ENCODE measurements around the gene TMEM40. TPM values are rescaled to one million over a fixed set of nuclear protein-coding genes. Genes with fewer than 3 reads are reported as not detected.
"Not testable (repeated sequence)": the region's sequence is repeated elsewhere in the genome, so short reads cannot be mapped to it uniquely, and the experiment has no call there.

The TMEM40 gene, protein sequence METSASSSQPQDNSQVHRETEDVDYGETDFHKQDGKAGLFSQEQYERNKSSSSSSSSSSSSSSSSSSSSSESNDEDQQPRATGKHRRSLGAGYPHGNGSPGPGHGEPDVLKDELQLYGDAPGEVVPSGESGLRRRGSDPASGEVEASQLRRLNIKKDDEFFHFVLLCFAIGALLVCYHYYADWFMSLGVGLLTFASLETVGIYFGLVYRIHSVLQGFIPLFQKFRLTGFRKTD
- total RNA-seq, result 0.10 and 3.3 TPM in 2 replicates

DNA sequence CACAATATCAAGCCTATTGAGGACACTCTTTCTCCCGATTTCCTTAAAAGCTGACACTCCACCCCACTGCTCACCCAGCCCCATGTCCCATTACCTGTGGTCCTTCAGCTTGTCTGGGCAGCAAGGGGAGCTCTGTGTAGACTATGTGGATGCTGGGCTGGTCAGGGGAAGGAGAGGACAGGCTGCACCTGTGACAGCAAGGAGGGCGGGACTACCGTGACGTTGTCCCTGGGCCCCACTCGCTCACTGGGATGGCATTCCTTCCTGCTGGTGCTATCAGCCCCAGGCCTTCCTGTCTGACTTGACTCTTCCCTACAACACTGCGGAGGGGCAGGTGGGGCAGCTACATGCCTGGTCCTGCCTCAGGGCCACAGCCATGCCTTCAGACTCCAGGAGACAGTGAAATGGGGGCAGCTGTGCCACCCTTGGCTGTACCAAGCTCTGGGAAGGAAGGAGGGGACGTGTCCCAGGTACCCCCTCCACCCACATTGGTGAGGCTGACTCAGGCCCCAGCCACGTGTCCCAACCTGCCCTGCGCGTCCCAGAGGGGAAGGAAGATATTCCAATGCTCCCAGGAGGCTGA, at the start of gene TMEM40:
TMEM40 (minus strand) TSS at position 163 of the 583 bp plus-strand sequence. CDS start 9,427 bp downstream, outside the sequence.
- DNase-seq (ENCODE audit: low read depth), result peak; percentile 19

DNA sequence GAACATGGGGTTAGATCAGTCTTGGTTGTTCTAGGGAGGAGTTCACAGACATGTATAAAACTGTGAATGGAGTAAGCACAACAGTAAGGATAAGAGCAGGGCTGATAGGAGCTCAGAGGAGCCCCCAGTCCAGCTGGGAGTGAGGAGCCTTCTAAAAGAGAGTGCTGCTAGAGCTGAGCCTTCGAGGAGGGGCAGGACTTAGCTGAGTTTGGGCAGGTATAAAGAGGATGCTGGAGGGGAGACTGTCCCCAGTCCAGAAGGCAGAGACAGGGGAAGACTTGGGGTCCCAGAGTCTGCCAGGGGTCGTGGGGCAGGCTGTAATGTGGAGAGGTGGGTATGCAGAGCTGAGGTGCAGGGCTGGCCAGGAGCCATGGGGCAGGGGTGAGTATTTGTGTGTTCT, 49.5 kb upstream of the TMEM40 start:
- DNase-seq (ENCODE audit: low read depth), result no peak

DNA sequence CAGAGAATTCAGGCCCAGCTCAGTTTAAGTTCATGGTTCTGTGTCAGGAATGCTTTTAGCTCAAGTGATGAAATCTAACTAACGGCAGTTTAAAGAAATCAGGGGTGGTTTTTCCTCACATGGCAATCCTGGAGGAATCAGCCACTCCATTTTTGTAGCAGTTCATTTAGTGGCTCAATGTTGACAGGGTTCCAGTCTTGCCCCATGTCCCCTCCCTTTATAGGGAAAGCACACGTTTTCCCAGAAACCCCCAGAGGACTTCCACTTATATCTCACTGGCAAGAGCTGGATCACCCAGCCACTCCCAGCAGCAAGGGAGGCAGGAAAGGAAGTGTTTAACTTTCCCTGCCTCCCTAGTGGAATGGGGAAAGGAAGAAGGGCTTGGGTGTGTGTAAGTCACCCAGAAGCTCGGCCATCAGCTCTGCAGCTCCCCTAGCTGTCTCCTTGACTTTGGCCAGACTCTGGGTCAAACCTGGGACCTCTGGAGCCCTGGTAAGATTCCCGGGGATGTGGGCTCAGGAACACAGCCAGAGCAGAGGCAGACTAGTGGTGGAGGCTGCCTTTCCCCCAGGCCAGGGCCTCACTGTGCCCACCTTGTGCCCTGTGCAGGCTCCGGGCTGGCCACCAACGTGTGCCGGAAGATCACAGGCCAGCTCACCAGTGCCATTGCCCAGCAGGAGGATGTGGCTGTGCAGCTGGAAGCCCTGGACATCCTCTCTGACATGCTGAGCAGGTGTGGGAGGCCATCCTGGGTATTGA, 48.7 kb upstream of the TMEM40 start:
- no peak for DNase-seq (ENCODE audit: low read depth)

DNA sequence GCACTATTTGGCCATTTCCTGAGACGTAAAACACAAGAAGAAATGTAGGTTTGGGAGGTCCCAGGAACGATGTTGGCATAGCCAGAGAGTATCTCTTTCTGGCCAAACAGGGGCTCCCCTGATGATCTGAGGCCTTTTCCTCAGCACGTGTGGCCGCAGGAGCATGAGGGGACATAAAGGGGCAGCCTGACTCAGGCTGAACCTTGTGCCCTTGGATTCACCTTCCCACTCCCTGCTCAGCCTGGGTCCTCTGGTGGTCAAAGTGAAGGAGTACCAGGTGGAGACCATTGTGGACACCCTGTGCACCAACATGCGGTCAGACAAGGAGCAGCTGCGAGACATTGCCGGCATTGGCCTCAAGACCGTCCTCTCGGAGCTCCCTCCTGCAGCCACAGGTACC, 48.0 kb upstream of the TMEM40 start:
- DNase-seq (ENCODE audit: low read depth), result no peak

DNA sequence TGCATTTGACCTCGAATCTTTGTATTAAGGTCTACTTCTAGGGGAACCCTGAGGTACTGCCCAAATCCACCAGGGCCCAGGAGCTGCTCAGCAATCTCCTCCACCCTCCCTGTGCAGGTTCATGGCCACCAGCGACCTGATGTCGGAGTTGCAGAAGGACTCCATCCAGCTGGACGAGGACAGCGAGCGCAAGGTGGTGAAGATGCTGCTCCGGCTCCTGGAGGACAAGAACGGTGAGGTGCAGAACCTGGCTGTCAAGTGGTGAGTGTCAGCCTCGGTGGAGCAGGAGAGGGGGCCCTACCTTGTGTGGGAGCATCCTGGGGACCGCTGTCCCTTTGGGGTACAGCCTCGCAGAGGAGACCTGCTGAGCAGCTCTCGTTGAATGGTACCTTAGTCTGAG, 44.3 kb upstream of the TMEM40 start:
- no peak for DNase-seq (ENCODE audit: low read depth)

DNA sequence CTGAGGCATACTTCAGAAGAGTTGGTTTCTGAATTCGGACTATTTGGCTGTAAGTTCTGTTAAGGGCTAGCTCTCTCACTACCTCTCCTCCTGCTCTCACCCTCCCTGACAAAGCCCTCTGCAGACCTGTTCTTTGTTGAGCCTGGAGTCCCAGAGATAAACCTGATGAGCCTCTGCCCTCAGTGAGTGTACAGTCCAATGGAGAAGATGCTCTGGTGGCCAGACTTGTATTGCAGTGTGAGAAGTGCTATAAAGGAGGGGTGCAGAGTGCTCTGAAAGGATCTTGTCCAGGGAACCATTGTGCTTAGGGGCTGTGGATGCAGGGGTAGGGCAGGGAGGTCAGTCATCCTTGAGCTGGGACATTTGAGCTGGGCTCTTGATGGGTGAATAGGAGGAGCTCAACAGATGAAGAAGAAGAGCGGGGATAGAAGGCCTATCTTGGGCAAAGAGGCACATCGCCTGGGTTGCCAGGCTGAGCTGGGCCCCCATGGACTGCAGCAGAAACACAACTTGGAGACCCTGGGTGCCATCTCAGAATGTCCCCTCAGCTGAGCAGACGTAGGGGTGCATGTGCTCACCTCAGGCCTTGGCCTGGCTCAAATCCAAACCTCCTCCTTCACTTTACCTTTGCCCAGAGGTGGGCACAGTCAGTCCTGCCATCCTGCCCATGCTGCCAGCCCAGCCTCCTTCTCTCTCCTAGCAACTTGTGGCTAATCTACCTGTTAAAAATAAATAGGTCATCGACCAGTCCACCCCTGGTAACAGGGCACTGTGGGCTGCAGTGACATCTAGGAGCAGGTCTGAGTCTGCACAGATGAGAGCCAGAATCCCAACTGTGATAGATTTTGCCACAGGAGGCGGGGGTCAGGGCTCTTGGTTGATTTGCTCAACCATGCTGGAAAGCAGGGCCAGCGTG, 40.7 kb upstream of the TMEM40 start:
- DNase-seq (ENCODE audit: low read depth), result no peak

DNA sequence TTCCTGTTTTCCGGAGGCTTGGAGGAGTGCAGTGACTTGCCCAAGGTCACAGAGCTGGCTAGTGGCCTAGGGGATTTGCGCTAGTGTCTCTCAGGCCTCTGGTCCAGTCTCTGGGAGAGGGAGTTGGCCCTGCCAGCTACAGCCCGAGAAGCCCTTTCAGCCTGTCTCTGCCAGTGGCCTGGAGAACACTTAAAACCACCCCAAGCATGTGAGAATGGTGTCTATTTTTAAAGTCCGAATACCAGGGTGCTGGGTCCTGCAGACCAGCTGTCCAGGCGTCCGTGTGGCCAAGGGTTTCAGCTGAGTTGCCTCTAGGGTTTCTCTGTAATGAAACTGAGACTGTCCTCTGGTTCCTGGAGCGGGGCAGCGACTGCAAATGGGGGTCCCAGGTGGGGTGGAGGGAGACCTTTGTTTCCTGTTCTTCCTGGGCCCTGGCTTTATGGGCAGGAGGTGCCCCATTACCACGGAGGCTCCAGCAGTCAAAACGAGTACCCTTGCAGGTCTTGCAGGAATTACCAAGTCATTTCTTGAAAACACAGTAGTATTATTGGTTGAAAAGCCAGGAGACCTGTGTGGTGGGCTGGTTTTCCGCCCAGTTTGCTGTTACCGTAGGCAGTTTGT, 39.6 kb upstream of the TMEM40 start:
- no peak for DNase-seq (ENCODE audit: low read depth)

DNA sequence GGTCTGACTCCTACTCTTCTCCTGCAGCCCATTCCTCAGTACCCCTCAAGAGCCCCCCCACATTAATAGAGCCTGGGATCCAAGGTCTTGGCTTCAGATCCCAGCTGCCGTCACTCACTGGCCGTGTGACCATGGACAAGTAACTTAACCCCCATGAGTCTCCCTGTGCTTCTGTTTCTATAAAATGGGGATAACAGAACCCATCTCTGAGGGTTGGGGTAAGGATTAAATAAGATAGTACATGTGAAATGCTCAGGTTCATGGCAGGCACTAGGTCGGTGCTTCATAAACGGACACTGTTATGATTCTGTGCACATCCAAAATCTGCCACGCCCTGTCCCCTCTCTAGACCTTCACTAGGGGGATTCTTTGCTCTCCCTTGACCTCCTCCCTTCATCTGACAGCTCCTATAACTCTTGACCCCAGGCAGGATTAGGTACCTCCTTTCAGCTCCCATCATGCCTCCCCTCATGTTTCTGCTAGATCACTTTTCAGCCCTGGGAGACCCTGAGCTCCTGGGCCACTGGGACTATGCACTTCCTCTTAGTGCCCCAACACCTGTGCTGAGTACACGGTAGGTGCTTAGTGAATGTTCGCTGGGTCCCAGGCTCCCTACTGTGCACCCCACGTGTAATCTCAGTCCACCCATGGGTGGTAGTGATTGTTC, 39.0 kb upstream of the TMEM40 start:
- DNase-seq (ENCODE audit: low read depth), result no peak

DNA sequence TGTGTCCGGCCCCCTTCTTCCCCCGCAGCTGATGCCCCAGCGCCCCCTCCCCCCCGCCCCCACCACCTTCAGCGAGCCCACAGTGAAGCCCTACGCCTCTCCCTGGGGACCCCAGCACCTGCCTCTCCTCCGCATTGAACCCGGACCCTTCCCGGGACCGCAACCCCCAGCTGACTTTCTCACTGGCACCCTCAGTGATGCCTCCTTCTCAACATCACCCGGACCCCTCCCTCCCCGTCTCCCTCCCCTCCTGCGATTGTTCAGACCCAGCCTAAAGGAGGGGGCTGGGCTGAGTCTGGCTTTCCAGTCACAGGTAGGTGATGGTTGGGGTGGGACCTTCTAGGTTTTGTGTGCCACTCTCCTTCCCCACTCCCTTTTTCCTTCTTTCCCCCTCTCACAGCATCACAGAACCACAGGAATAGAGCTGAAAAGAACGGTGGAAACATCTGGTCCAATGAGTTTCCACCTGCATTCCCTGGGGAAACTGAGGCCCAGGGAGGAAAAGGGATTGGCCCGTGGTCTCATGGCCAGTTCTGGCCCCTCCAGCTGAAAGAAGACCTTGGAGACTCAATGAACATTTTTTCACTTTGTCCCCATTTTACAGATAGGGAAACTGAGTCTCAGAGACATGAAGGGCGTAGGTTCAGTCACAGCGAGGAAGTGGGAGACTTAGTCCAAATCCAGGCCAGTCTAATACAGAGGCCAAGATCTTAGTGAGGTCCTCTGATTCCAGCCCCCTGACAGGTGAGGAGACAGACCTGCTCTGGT, 38.2 kb upstream of the TMEM40 start:
- no peak for DNase-seq (ENCODE audit: low read depth)

DNA sequence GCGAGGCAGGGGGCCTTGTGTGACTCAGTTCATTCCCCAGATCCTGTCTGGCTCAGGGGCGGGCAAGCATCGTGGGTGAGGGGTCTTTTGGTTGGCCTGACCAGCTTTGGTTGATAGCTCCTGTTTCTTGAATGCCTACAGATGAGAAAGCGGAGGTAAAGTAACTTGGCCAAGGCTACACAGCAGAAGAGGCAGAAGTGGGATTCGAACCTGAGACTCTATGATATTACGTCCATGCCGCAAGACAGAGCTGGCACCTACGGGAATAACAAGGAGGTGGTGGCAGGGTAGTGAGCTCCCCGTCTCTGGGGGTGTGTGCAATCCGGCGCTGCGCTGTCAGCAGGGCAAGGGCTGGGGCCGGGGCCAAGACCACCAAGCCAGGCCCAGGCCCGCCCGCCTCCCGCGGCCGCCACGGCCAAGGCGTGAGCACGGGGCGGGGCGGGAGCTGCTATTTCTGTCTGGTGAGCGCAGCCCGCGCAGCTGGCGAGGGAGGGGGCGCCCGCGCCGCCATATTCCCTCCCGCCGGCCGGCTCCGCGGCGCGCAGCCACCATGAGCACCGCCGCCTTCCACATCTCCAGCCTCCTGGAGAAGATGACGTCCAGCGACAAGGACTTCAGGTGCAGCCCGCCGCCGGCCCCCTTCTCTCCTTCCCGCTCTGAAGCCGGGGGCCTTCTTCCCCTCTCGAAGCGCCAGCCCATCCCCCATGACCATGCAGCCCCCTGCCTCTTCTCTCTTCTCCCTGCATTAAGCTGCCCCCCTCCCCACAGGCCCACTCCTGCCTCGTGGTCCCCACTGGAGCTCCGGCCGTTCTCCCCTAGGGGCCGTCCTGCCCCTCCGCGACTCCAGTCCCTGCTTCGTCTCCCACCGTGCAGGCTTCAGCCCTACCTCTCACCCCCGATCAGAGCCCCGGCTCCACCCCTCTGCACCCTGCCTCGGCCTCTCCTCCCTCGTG, 37.4 kb upstream of the TMEM40 start, which contains the start of gene CAND2:
CAND2 (plus strand) TSS at position 510 of the 953 bp plus-strand sequence; CDS start at position 551, 41 bp downstream.
- DNase-seq (ENCODE audit: low read depth), result no peak

DNA sequence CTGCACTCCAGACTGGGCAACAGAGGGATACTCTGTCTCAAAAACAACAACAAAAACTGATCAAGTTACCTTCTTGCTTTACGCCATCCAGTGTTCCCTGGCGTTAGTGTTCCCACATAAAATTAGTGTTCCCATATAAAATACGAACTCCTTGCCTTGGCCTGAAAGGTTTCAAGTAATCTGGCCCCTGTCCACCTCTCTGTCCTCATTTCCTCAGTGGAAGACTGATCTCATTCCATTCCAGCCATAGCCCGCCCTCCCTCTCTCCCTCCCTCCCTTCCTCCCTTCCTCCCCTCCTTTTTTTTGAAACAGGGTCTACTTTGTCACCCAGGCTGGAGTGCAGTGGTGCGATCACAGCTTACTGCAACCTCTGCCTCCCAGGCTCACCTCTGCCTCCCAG, 34.6 kb upstream of the TMEM40 start:
- DNase-seq (ENCODE audit: low read depth), result no peak

DNA sequence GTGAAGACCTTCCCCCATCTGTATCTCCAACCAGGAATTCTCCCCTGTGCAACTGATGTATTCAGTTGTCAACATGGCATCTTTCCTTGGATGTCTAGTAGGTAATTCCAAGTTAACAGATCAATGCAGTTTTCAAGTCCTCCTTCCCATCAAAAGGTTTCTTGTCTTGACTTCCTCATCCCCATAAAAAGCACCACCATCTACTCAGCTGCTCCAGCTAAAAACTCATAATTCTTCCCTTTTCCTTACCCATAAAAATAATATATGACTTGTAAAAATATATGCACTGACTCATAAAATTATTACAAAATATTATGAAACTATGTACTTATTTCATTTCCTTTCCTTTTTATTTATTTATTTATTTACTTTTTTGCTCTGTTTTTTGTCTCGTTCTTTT, 32.4 kb upstream of the TMEM40 start:
- DNase-seq (ENCODE audit: low read depth), result no peak

DNA sequence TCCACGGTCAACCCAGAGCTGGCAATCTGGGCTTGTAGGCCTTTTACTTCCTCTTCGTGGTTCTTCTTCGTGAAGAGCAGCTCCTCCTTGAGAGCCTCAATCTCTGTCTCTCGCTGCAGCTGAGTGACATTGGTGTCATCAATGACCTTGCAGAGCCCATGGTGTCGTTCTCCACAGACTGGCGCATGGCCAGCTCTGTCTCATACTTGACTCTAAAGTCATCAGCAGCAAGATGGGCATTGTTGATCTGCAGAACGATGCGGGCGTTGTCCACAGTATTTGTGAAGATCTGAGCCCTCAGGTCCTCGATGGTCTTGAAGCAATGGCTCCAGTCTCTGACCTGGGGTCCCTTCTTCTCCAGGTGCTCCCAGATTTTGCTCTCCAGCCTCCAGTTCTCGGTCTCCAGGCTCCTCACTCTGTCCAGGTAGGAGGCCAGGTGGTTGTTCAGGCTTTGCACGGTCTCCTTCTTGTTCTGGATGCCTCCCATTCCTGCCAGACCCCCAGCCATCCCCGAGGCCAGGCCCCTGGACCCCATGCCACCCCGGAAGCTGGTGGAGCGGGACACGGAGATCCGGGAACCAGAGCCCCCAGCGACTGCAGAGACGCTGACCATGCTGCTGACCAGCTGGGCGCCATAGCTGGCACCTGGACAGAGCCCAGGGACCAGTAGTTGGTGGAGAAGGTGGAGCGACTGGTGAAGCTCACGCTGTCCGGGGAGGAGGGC, 29.1 kb upstream of the TMEM40 start:
- not testable (repeated sequence) for DNase-seq (ENCODE audit: low read depth)

DNA sequence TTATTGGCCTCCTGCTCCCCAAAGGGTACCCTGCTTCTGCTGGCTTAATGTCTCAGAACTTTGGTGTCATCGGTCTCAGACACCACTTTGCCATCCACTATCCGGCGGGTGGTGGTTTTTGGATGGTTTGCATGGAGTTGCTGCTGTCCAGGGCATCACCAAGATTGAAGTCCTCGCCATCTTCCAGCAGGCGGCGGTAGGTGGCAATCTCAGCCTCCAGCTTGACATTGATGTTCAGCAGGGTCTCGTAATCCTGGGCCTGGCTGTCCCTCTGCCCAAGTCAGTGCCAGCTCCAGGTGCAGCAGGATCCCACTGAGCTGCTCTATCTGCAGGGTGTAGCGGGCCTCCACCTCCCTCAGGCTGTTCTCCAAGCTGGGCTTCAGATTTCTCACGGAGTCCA, 28.3 kb upstream of the TMEM40 start:
- DNase-seq (ENCODE audit: low read depth), result not testable (repeated sequence)

DNA sequence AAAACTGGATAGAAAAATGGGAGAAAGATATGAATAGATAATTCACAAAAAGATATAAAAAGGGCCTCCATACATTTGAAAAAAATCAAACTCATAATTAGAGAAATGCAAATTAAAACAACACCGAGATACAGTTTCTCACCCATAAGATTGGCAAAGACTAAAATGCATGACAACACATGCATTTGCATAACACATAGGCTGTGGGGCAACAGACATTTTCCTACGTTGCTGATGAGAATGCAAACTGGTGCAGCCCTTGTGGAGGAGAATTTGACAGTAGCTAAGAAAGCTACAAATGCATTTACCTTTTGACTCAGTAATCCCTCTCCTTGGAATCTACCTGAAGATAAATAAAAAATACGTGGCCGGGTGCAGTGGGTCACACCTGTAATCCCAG, 26.0 kb upstream of the TMEM40 start:
- no peak for DNase-seq (ENCODE audit: low read depth)

DNA sequence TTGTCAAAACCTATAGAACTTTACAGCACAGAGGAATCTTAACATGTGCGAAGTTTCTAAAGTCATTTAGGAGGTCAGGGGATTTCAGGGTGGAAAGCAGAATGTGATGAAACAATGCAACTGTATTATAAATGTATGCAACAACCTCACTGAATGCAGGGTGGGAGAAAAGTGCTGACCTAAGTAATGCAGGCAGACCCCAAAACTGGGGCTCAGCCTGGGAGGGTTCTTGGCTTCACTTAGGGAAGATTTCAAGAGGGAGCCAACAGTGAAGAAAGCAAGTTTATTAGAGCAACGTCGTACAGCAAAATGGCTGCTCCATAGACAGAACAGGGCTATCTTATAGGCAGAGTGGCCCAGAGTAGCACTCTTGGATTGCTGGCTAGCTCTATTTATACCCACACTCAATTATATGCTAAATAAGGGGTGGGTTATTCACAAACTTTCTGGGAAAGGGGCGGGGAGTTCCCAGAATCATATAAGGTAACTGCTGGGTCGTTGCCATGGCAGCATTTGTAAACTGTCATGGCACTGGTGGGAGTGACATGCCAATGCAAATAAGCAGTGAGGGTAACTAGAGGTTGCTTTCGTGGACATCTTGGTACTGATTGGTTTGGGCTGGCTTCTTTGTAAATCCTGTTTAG, 23.2 kb upstream of the TMEM40 start:
- peak; percentile 91 for DNase-seq (ENCODE audit: low read depth)

DNA sequence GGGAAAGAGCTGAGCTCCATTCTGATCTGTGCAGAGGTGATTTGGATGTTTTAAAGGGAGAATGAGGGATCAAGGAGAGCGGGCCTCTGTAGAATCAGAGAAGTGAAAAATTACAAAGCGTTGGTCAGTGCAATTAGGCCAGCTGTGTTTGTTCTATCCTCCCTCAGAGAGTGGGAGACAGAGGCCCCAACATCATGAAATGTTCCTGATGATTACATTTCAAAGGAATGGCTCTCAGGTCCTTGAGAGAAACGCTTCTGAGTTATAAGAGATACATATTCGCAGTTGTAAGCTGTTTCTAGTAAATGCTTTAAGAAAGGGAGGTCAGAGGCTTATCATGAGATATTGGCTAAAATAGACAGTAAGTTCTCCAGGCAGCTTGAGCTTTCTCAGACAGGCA, 21.7 kb upstream of the TMEM40 start:
- no peak for DNase-seq (ENCODE audit: low read depth)

DNA sequence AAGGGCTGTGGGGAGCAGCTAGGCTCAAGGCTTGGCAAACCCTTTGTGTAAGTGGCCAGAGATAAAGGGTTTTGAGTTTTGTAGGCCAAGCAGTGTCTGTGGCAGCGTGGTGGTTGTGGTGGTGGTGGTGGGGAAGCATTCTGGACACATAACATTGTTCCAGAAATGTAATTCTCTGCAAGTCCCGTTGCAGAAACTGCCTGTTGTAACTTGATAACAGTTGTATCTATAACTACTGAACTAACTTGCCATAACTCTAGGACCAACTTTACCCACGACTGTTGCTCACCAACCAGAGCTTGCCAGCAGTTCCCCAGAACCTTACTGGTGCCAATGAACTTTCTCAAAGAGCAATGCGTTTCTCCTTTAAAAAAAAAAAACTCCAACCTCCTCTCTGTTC, 18.1 kb upstream of the TMEM40 start:
- no peak for DNase-seq (ENCODE audit: low read depth)

Data from renal cortical epithelial cell (primary cell).